GM21390 (cell line): ENCODE results near the gene SH3D19.

ENCODE experiments used
- ATAC-seq: cut with Tn5 transposase; IDR thresholded peaks from one replicate; pipeline ENCODE4 v1.9.1; 2021; ENCODE audit not compliant: unreplicated experiment

Gene SH3D19

DNA sequence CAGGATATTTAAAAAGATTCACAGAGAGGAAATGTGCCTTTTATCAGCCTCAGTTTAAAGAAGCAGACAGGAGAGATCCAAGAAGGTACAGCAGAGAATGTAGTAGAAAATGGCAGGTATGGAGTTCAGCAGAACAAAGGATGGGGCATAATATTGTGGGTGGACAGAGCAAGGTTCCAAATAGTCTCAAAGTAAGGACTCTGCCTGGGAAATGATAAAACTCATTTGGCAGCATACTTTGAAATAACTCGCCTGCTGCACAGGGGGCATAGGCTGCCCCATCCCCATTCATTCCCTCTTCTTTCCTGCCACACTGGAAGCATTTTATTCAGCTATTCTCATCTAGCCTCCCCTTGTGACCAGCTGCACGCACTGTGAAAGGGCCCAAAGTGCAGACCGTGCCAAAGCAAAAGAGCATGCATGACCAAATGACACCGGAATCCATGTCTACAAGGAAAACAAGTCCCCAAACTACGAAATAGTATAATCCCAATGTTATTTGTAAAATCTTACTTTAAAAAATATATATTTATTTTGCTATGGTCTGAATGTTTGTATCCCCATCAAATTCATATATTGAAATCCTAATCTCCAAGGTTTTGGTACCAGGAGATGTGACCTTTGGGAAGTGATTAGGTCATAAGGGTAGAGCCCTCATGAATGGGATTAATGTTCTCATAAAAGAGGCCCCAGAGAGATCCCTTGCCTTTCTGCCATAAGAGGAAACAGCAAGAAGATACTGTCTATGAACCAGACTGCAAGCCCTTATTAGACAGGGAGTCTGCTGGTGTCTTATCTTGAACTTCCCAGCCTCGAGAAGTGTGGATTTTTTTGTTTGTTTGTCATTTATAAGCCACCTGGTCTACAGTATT is 125.8 kb downstream of the SH3D19 start:
- ATAC-seq: no peak

GRCh38 chr4:151198748-151199147 is 126.7 kb downstream of the SH3D19 start:
- no peak for ATAC-seq

GRCh38 chr4:151197247-151197646 is 128.2 kb downstream of the SH3D19 start:
- ATAC-seq: no peak

GRCh38 chr4:151195801-151196200 is 129.6 kb downstream of the SH3D19 start:
- no peak for ATAC-seq

DNA sequence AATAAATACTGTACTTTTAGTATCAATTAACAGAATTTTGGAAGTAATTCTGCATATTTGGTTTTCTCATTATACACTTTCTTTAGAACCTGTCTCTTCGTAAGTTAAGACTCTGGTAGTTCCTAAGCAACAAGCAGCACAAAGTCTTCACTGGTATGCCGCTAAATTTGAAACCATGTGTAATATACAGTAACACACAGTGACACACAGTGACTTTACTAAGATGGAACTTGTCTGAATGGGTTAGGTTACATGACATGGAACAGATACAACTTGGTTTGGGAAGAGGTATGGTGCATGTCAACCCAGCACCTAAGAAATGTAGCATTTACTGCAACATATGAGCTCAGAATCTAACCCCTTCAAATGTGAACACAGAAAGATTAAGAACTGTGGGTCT is 132.0 kb downstream of the SH3D19 start:
- ATAC-seq: no peak

DNA sequence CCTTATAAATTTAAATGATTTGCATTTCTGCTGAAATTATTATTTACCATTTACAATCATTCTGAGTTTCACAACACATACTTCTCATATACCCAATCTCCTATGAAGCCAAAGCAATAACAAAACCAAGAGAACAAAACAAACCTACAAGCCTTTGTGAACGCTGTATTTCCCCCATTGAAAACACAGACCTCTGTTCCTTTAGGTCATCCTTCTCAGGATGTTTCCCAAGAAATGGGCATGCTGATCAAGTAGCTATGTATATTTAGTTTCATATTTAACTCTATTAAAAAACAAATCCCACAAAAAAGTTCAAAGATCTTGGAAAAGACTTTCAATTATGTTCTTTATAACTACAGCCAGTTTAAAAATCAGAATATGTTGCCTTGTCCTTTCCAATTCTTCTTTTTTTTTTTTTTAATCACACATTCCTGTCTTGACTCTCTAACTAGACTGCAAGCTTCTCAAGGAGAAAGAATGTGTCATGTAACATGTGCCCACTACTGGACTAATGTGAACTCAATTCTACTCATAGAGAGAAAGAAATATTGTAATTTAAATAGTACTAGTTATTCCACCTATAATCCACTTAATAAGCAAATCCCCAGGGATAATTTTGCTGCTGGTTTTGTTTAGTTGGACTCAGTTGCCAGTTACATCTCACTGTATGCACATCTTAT is 132.7 kb downstream of the SH3D19 start:
- no peak for ATAC-seq

DNA sequence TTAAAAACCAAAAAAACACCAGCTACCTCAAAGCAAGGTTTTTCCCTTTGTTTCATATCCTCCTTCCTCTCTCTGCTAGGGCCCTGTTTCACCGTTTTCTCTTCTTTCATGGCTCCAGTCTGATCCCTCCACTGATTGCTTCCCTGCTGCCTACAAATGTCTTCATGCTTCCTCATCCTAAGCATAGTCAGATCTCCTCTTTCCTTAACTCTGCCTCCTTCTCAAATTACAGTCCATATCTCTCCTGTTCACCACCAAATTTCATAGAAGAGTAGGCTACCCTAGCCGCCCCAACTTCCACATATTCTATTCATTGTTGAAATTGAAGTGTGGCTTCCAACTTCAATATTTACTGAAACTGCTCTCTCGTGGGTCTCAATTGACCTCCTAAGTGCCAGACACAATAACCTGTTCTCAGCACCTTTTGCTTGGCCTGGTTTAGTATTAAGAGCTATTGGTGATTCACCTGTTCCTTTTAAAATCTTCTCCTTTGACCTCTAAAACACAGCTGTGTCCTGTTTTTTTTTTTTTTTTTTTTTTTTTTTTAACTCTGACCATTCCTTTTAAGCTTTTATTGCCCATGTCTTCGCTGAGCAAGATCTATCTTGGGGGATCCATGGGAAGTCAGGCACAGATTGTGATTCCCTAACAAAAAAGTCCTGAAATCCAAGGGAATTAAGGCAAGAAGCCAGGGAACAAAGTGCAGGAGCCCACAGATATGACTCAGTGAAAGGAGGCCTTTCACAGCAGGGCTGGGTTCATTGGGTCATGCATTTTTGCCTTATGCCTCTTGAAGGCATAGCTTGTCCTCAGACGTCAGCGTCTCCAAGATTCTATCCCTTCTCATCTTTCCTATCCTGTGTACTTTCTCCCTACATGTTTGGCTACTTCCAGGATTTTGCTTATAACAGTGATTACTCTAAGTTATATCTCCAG is 140.6 kb downstream of the SH3D19 start:
- no peak for ATAC-seq

GRCh38 chr4:151182455-151182996 is 142.9 kb downstream of the SH3D19 start:
- no peak for ATAC-seq

DNA sequence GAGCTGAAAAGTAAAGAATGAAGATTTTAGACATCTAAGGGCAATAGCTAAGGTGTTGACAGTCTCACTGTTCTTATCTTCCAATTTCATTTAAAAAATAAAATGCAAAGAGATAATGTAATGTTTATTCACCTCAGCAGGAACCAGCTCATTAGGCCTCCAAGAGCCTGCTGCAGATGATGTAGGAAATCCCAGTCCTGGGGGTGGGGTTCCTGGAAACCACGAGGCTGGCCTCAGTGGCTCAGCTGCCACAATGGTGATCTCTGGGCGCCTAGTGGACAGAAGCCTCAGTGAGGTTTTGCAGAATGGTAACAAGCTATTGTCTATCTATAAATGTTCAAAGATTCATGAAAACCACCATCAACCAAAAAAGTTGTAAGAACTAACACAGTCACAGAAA is 148.7 kb downstream of the SH3D19 start:
- no peak for ATAC-seq

GRCh38 chr4:151175754-151176631 is 149.4 kb downstream of the SH3D19 start:
- no peak for ATAC-seq

GRCh38 chr4:151175233-151175632 is 150.2 kb downstream of the SH3D19 start:
- no peak for ATAC-seq

DNA sequence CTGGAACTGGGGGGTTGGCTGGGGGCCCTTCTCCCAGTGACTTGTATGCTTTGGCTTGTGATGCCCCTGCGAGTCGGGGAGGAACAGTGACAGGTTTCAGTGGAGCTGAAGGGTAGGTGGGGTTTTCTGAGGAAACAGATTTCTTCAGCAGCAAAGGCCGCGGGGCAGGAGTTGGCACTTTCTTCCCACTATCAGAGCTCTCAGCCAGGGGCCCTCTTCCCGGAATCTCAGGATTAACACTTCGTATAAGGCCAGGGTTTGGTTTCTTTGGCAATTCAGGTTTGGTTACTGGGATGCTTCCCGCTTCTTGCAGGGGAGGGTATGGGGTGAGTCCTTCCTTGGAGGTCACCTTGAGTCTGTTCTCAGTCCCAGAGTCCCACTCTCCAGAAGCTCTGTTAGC is 150.6 kb downstream of the SH3D19 start:
- no peak for ATAC-seq

DNA sequence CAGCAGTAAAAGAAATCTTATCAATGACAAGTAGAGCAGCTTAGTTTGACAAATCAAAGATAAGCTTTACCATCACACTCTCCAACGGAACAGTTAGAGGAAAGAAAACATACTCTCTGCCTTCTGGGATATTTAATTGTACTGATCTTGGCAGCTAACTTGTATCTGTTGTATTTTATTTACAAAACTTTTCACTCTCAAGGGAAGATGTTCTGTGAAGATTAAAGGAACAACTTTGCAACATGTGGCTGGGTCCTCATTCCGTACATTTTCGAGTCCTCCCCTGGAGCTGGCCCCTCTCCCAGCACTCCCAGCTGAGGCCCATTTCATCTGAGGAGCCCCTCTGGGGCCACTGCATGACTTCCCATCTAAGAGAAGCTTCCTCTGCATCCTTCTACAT is 151.5 kb downstream of the SH3D19 start:
- ATAC-seq: no peak

- no peak for ATAC-seq
Observed at GRCh38 chr4:151169900-151170299, 155.5 kb downstream of the SH3D19 start.

- no peak for ATAC-seq
Observed at GRCh38 chr4:151169223-151169622, 156.2 kb downstream of the SH3D19 start.

DNA sequence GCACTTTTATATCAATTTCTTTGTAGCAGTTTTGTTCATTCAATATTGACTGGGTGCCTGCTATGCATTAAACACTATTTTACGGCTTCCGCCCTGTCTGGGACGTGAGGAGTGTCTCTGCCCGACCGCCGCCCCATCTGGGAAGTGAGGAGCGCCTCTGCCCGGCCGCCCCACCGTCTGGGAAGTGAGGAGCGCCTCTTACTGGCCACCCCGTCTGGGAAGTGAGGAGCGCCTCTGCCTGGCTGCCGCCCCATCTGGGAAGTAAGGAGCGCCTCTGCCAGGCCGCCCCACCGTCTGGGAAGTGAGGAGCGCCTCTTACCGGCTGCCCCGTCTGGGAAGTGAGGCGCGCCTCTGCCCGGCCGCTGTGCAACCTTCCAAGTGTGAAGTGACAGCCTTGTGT is 157.8 kb downstream of the SH3D19 start:
- ATAC-seq: no peak

- ATAC-seq: no peak
Observed at GRCh38 chr4:151166636-151167035, 158.8 kb downstream of the SH3D19 start.

- ATAC-seq: no peak
Observed at GRCh38 chr4:151165205-151166000, 160.0 kb downstream of the SH3D19 start.

- ATAC-seq: no peak
Observed at GRCh38 chr4:151163855-151164254, 161.6 kb downstream of the SH3D19 start.
